VCaP (cell line): ENCODE data around the gene KCNK5.

Experiments used
- H3K27ac ChIP-seq: fragments of 450-650 bp; 2 replicates; pipeline ENCODE4 v1.5.1; 2017
- CTCF ChIP-seq: fragments of 450-650 bp; conservative IDR thresholded peaks from 2 replicates; pipeline ENCODE4 v1.5.1; 2017; ENCODE audit warnings: mild to moderate bottlenecking, moderate library complexity

KCNK5 gene

GRCh38 chr6:39214846-39215639 lies 14.2 kb downstream of the KCNK5 start:
- peak overlapping the region; percentile 24; the same call in 1 of the 2 replicates for H3K27ac ChIP-seq
- TF ChIP-seq CTCF = no peak

- peak overlapping the region; percentile 24; the same call in 1 of the 2 replicates for H3K27ac ChIP-seq
Measured at GRCh38 chr6:39214120-39214813, 15.0 kb downstream of the KCNK5 start.

GRCh38 chr6:39213195-39213920 lies 15.9 kb downstream of the KCNK5 start:
- no peak overlapping the region for H3K27ac ChIP-seq
- no peak for TF ChIP-seq CTCF

More at GRCh38 chr6:39214120-39214813, 15.0 kb downstream of the KCNK5 start:
- TF ChIP-seq CTCF = no peak

GRCh38 chr6:39211183-39211582 lies 18.1 kb downstream of the KCNK5 start:
- TF ChIP-seq CTCF = no peak
- no peak overlapping the region for H3K27ac ChIP-seq

GRCh38 chr6:39210450-39210849 lies 18.8 kb downstream of the KCNK5 start:
- H3K27ac ChIP-seq = no peak overlapping the region

GRCh38 chr6:39209911-39210310 lies 19.4 kb downstream of the KCNK5 start:
- no peak for TF ChIP-seq CTCF
- H3K27ac ChIP-seq = no peak overlapping the region

More at GRCh38 chr6:39210450-39210849, 18.8 kb downstream of the KCNK5 start:
- no peak for TF ChIP-seq CTCF

GRCh38 chr6:39209360-39209811 lies 19.9 kb downstream of the KCNK5 start:
- TF ChIP-seq CTCF = no peak
- H3K27ac ChIP-seq = no peak overlapping the region
